DMS 273 (cell line): ENCODE results near the gene SCARF1.

ENCODE experiments used
- DNase-seq: peaks from one replicate; lab custom pipeline; 2025; ENCODE audit not compliant: unreplicated experiment; lab: John Stamatoyannopoulos, UW

Gene SCARF1

DNA sequence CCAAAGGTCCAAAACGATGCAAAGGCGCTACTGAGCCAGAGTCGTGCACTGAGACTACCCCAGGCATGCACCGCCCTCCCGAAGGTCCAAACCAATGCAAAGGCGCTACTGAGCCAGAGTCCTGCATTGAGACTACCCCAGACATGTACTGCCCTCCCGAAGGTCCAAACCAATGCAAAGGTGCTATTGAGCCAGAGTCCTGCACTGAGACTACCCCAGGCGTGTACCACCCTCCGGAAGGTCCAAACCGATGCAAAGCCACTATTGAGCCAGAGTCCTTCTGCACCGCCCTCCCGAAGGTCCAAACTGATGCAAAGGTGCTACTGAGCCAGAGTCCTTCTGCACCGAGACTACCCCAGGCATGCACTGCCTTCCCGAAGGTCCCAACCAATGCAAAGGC, 44.0 kb downstream of the SCARF1 start:
- no peak for DNase-seq

- no peak for DNase-seq
Measured at GRCh38 chr17:1598399-1599095, 47.0 kb downstream of the SCARF1 start.

- no peak for DNase-seq
Measured at GRCh38 chr17:1597861-1598342, 47.6 kb downstream of the SCARF1 start.

- DNase-seq = no peak
Measured at GRCh38 chr17:1593630-1593931, 52.0 kb downstream of the SCARF1 start.

GRCh38 chr17:1592751-1593629, 52.5 kb downstream of the SCARF1 start:
- no peak for DNase-seq

DNA sequence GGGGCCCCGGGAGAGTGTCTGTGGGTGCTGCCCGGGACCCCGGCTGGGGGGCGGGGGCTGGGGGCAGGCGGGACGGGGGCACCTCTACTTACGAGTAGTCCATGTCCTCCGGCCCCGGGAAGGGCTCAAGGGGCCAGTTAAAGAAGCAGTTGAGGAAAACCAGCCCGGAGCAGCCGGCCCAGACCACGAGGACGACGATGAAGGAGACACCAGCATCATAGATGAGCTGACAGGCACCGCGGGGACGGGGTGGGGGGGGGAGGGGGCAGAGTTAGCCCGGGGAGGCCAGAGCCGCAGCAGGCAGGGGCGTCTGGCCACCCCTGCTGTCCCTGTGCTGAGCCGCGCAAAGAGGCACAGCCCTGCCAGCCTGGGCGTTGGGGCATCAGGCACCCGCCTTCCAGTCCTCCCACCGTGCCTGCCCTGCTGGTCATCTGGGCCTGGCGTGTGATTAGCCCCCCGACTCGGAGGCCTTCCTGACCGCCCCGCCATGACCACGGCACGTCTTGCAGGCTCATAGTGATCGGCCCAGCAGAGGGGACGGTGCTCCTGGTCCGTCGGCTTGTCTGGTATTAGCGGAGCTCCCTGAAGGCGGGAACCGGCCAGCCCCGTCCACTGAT, 54.0 kb downstream of the SCARF1 start:
- DNase-seq = no peak

- no peak for DNase-seq
Measured at GRCh38 chr17:1590747-1591473, 54.6 kb downstream of the SCARF1 start.

GRCh38 chr17:1590029-1590746, 55.3 kb downstream of the SCARF1 start:
- no peak for DNase-seq

- no peak for DNase-seq
Measured at GRCh38 chr17:1588821-1589585, 56.5 kb downstream of the SCARF1 start.

- DNase-seq = no peak
Measured at GRCh38 chr17:1584167-1584566, 61.4 kb downstream of the SCARF1 start.
